Muscle of arm (tissue), 12 donors: Measurements from ENCODE around the gene PRDM5. TPM values are rescaled to one million over a fixed set of nuclear protein-coding genes. Genes with fewer than 3 reads are reported as not detected.
A peak's percentile ranks its signal among the peaks of the same experiment; 100 is the strongest.

Experiments
- DNase-seq: peaks from one replicate; pipeline ENCODE4 v3.0.0-alpha.2; 2013
- polyA plus RNA-seq, 12 donors: library from polyadenylated mRNA; unstranded; fragments of 120-200 nt; gene quantifications; one replicate each; pipeline ENCODE4 v1.2.1, GENCODE V29; 2013; ENCODE audit not compliant: insufficient read length in 12 of 12

The PRDM5 gene
- polyA plus RNA-seq, 12 donors = 8.8 to 14.7 (median 12.2) TPM; not detected in 1

GRCh38 chr4:120821977-120822376 is 100.5 kb downstream of the PRDM5 start:
- DNase-seq = no peak

- DNase-seq = no peak
These were observed 101.5 kb downstream of the PRDM5 start for GRCh38 chr4:120821029-120821428.

- no peak for DNase-seq
These were observed 102.6 kb downstream of the PRDM5 start for GRCh38 chr4:120819805-120820437.

GRCh38 chr4:120816296-120816965 is 106.1 kb downstream of the PRDM5 start:
- DNase-seq = peak; percentile 57

- no peak for DNase-seq
These were observed 107.2 kb downstream of the PRDM5 start for GRCh38 chr4:120815361-120815760.

- no peak for DNase-seq
These were observed 107.6 kb downstream of the PRDM5 start for GRCh38 chr4:120814886-120815285.

GRCh38 chr4:120812216-120812615 is 110.3 kb downstream of the PRDM5 start:
- DNase-seq = no peak

- no peak for DNase-seq
These were observed 113.0 kb downstream of the PRDM5 start for GRCh38 chr4:120809518-120809917.

- no peak for DNase-seq
These were observed 113.9 kb downstream of the PRDM5 start for GRCh38 chr4:120808475-120809141.

- no peak for DNase-seq
These were observed 121.3 kb downstream of the PRDM5 start for GRCh38 chr4:120801137-120801758.

GRCh38 chr4:120798570-120798969 is 124.0 kb downstream of the PRDM5 start:
- DNase-seq = no peak

- DNase-seq = no peak
These were observed 126.3 kb downstream of the PRDM5 start for GRCh38 chr4:120796271-120796670.

GRCh38 chr4:120785202-120785601 is 137.3 kb downstream of the PRDM5 start:
- DNase-seq = no peak

GRCh38 chr4:120777459-120777858 is 145.1 kb downstream of the PRDM5 start:
- no peak for DNase-seq

GRCh38 chr4:120775431-120775830 is 147.1 kb downstream of the PRDM5 start:
- DNase-seq = no peak

- DNase-seq = no peak
These were observed 148.9 kb downstream of the PRDM5 start for GRCh38 chr4:120773641-120774040.

- DNase-seq = no peak
These were observed 150.6 kb downstream of the PRDM5 start for GRCh38 chr4:120771907-120772306.

GRCh38 chr4:120770897-120771296 is 151.6 kb downstream of the PRDM5 start:
- DNase-seq = no peak

GRCh38 chr4:120769227-120769626 is 153.3 kb downstream of the PRDM5 start:
- no peak for DNase-seq

GRCh38 chr4:120765260-120765680 is 157.3 kb downstream of the PRDM5 start:
- no peak for DNase-seq

- no peak for DNase-seq
These were observed 158.9 kb downstream of the PRDM5 start for GRCh38 chr4:120763650-120764049.

GRCh38 chr4:120761070-120761469 is 161.5 kb downstream of the PRDM5 start:
- DNase-seq = no peak

GRCh38 chr4:120760047-120760446 is 162.5 kb downstream of the PRDM5 start:
- no peak for DNase-seq
